ENCODE measurements around the gene BRD3. TPM values are rescaled to one million over a fixed set of nuclear protein-coding genes. Genes with fewer than 3 reads are reported as not detected.

The BRD3 gene
- total and polyA plus RNA-seq, 8 donors, result 8.8 to 36.3 (median 16.5) TPM

GRCh38 chr9:134011401-134011800 is 56.4 kb downstream of the BRD3 start:
- no peaks in the 10 kb centered on the region for H3K27me3 ChIP-seq
- no peak overlapping the region for H3K4me3 ChIP-seq
- H3K27ac ChIP-seq, result no peak overlapping the region
- no peaks in the 10 kb centered on the region for H3K9me3 ChIP-seq
- WGBS, 2 donors, result 81 to 91% methylated on average over 6 of the region's 6 CpGs
- intact Hi-C loops (cut with DNase I), result no loop called here
- no peak for TF ChIP-seq CTCF (IDR thresholded peaks at IDR 0.05)
- ATAC-seq, result no peak
- H3K36me3 ChIP-seq, result no peaks in the 10 kb centered on the region
- DNase-seq, result no peak
- no peak for FAIRE-seq
- H3K4me1 ChIP-seq, result peaks cover 0 to 5% (median 0%) of the 10 kb centered on the region in 3 donors

GRCh38 chr9:134010310-134011173 is 57.3 kb downstream of the BRD3 start:
- Histone ChIP-seq H3K9me3 (no peaks in the 10 kb centered on the region), H3K4me3 (no peak overlapping the region), H3K27ac (no peak overlapping the region), H3K27me3 (no peaks in the 10 kb centered on the region), H3K36me3 (no peaks in the 10 kb centered on the region), H3K4me1 (peaks cover 0 to 5% (median 0%) of the 10 kb centered on the region in 3 donors)
- peak in 5 of 6 donors; percentile 30 to 78 (median 54) for DNase-seq
- intact Hi-C loops (cut with DNase I), result no loop called here
- peak; percentile 48 to 84 (median 79) for ATAC-seq
- FAIRE-seq, result no peak
- WGBS, 2 donors, result 47 to 49% methylated on average over 20 of the region's 20 CpGs
- no peak for TF ChIP-seq CTCF (IDR thresholded peaks at IDR 0.05)

GRCh38 chr9:134007571-134007970 is 60.3 kb downstream of the BRD3 start:
- no peaks in the 10 kb centered on the region for H3K9me3 ChIP-seq
- FAIRE-seq (no peak), DNase-seq (no peak), ATAC-seq (no peak)
- H3K4me3 ChIP-seq, result no peak overlapping the region
- no peaks in the 10 kb centered on the region for H3K36me3 ChIP-seq
- WGBS, 2 donors, result 77 to 80% methylated on average over 9 of the region's 9 CpGs
- intact Hi-C loops (cut with DNase I), result no loop called here
- peaks cover 0 to 5% (median 0%) of the 10 kb centered on the region in 3 donors for H3K4me1 ChIP-seq
- H3K27me3 ChIP-seq, result no peaks in the 10 kb centered on the region
- no peak for TF ChIP-seq CTCF (IDR thresholded peaks at IDR 0.05)
- H3K27ac ChIP-seq, result no peak overlapping the region

- Histone ChIP-seq H3K27ac (no peak overlapping the region), H3K9me3 (no peaks in the 10 kb centered on the region), H3K4me1 (peaks cover 0 to 5% (median 0%) of the 10 kb centered on the region in 3 donors), H3K27me3 (no peaks in the 10 kb centered on the region), H3K4me3 (no peak overlapping the region), H3K36me3 (no peaks in the 10 kb centered on the region)
- WGBS, 2 donors, result 55 to 56% methylated on average over 6 of the region's 6 CpGs
- TF ChIP-seq CTCF (IDR thresholded peaks at IDR 0.05), result no peak
- FAIRE-seq, result no peak
- ATAC-seq, result no peak
- intact Hi-C loops (cut with DNase I), result no loop called here
- DNase-seq, result no peak
Measured at GRCh38 chr9:134007150-134007549, 60.7 kb downstream of the BRD3 start.

- no peaks in the 10 kb centered on the region for H3K4me1 ChIP-seq
- 83 to 85% methylated on average over 8 of the region's 8 CpGs for WGBS, 2 donors
- H3K4me3 ChIP-seq, result no peak overlapping the region
- H3K36me3 ChIP-seq, result no peaks in the 10 kb centered on the region
- no peak for TF ChIP-seq CTCF (IDR thresholded peaks at IDR 0.05)
- ATAC-seq (no peak), FAIRE-seq (no peak), DNase-seq (no peak)
- intact Hi-C loops (cut with DNase I), result no loop called here
- no peak overlapping the region for H3K27ac ChIP-seq
- H3K9me3 ChIP-seq, result no peaks in the 10 kb centered on the region
- H3K27me3 ChIP-seq, result no peaks in the 10 kb centered on the region
Measured at GRCh38 chr9:134005381-134005780, 62.4 kb downstream of the BRD3 start.

Measured in pancreas (tissue), 10 donors.